ENCODE measurements around the gene IFI27L1. TPM values are rescaled to one million over a fixed set of nuclear protein-coding genes. Genes with fewer than 3 reads are reported as not detected.

Gene IFI27L1
- total and polyA plus RNA-seq, 2 donors (not counting 1 experiment from before 2014, with no cell fraction given): 6.5 to 6.7 TPM

- ChIA-PET CTCF (interaction anchor here (2.9 kb wide), 1 partner anchor 14 kb away, joined by 10 read pairs; no protein-coding TSS in a partner anchor), POLR2A (no interaction called here)
- H3K79me2 ChIP-seq (ENCODE audit: control insufficient read depth, insufficient read depth, low read length): no peaks in the 10 kb centered on the region
- H3K27me3 ChIP-seq (replicated peaks in 1 of 4; ENCODE audit: control extremely low read depth in 1 of 4, control insufficient read depth in 3 of 4, insufficient read depth in 4 of 4, low read length in 3 of 4): peaks cover 0 to 31% (median 0%) of the 10 kb centered on the region in 4 experiments
- H3K4me2 ChIP-seq (replicated peaks; ENCODE audit: low read depth, low read length, poor library complexity, severe bottlenecking): no peak overlapping the region
- peaks cover 52% of the 10 kb centered on the region for H3K27me3 Mint-ChIP-seq
- TF ChIP-seq EZH2 (IDR thresholded peaks at IDR 0.05; ENCODE audit: borderline replicate concordance, insufficient read depth, low read depth, low read length, poor library complexity, severe bottlenecking): no peak
- no peak for TF ChIP-seq CTCF (IDR thresholded peaks at IDR 0.05)
- H3K9me3 ChIP-seq (ENCODE audit: control extremely low read depth in 1 of 3, control insufficient read depth in 2 of 3, insufficient read depth in 1 of 3, low read length in 2 of 3): peaks cover 0 to 21% (median 17%) of the 10 kb centered on the region in 3 donors
- no peak overlapping the region for H3K9ac ChIP-seq (ENCODE audit: low read length)
- H3K9me3 Mint-ChIP-seq (ENCODE audit: insufficient read depth): peaks cover 13% of the 10 kb centered on the region
- WGBS (ENCODE audit: insufficient coverage): 86% methylated on average over 6 of the region's 9 CpGs
- H3K4me1 Mint-ChIP-seq: no peaks in the 10 kb centered on the region
- H3K4me3 ChIP-seq (ENCODE audit: control extremely low read depth in 1 of 5, extremely low read depth in 1 of 5, insufficient read depth in 1 of 5, low read depth in 2 of 5, low read length in 4 of 5): no peak overlapping the region
- DNase-seq (no peak), ATAC-seq (ENCODE audit: low read depth) (no peak)
- no peaks in the 10 kb centered on the region for H3K36me3 ChIP-seq (replicated peaks in 1 of 2; ENCODE audit: control extremely low read depth in 1 of 2, control insufficient read depth in 1 of 2, extremely low read depth in 1 of 2, insufficient read depth in 2 of 2, low read length in 1 of 2)
- no peak overlapping the region for H3K27ac ChIP-seq (ENCODE audit: low read length in 2 of 2)
- H3K4me1 ChIP-seq (ENCODE audit: control insufficient read depth in 2 of 2, insufficient read depth in 2 of 2, low read length in 2 of 2): no peaks in the 10 kb centered on the region
- no peaks in the 10 kb centered on the region for H4K20me1 ChIP-seq (ENCODE audit: control insufficient read depth, insufficient read depth, low read length, poor library complexity, severe bottlenecking)
- intact Hi-C loops (cut with micrococcal nuclease): no loop called here
- no peak overlapping the region for H3K27ac Mint-ChIP-seq
- H3K4me3 Mint-ChIP-seq: no peak overlapping the region
- no peak overlapping the region for H2AFZ ChIP-seq (ENCODE audit: insufficient read depth, low read depth, low read length, poor library complexity, severe bottlenecking)
Observed at GRCh38 chr14:94117856-94118255, 36.7 kb downstream of the IFI27L1 start.

DNA sequence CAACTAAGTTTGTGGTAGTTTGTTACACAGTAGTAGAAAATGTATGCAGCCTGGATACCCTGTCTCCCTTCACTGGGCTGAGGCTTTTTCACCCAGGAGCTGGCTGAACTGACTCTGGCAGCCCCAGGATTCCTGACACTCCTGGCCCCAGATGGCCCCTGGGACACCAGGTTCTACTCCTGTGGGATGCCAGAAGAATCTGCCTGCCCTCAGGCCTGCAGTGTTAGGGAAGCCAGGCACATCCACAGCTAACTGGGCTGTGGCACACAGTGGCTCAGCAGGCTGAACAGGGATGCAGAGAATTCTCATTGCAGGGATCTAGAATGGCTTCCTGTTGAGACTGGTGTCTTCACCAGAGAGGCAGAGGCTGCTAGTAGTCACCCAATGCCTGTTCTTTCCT lies 38.0 kb downstream of the IFI27L1 start:
- Histone ChIP-seq H2AFZ (ENCODE audit: insufficient read depth, low read depth, low read length, poor library complexity, severe bottlenecking) (no peak overlapping the region), H3K36me3 (replicated peaks in 1 of 2; ENCODE audit: control extremely low read depth in 1 of 2, control insufficient read depth in 1 of 2, extremely low read depth in 1 of 2, insufficient read depth in 2 of 2, low read length in 1 of 2) (no peaks in the 10 kb centered on the region), H3K4me2 (replicated peaks; ENCODE audit: low read depth, low read length, poor library complexity, severe bottlenecking) (no peak overlapping the region), H4K20me1 (ENCODE audit: control insufficient read depth, insufficient read depth, low read length, poor library complexity, severe bottlenecking) (no peaks in the 10 kb centered on the region), H3K4me3 (ENCODE audit: control extremely low read depth in 1 of 5, extremely low read depth in 1 of 5, insufficient read depth in 1 of 5, low read depth in 2 of 5, low read length in 4 of 5) (no peak overlapping the region), H3K27ac (ENCODE audit: low read length in 2 of 2) (no peak overlapping the region), H3K4me1 (ENCODE audit: control insufficient read depth in 2 of 2, insufficient read depth in 2 of 2, low read length in 2 of 2) (no peaks in the 10 kb centered on the region), H3K9me3 (ENCODE audit: control extremely low read depth in 1 of 3, control insufficient read depth in 2 of 3, insufficient read depth in 1 of 3, low read length in 2 of 3) (peaks cover 0 to 23% (median 17%) of the 10 kb centered on the region in 3 donors), H3K79me2 (ENCODE audit: control insufficient read depth, insufficient read depth, low read length) (no peaks in the 10 kb centered on the region), H3K27me3 (replicated peaks in 1 of 4; ENCODE audit: control extremely low read depth in 1 of 4, control insufficient read depth in 3 of 4, insufficient read depth in 4 of 4, low read length in 3 of 4) (peaks cover 0 to 31% (median 0%) of the 10 kb centered on the region in 4 experiments), H3K9ac (ENCODE audit: low read length) (no peak overlapping the region)
- Mint-ChIP-seq H3K4me1 (no peaks in the 10 kb centered on the region), H3K9me3 (ENCODE audit: insufficient read depth) (peaks cover 13% of the 10 kb centered on the region), H3K27me3 (peaks cover 51% of the 10 kb centered on the region), H3K27ac (no peak overlapping the region), H3K4me3 (no peak overlapping the region)
- TF ChIP-seq EZH2 (IDR thresholded peaks at IDR 0.05; ENCODE audit: borderline replicate concordance, insufficient read depth, low read depth, low read length, poor library complexity, severe bottlenecking) (no peak), CTCF (IDR thresholded peaks at IDR 0.05) (no peak)
- POLR2A ChIA-PET: no interaction called here
- CTCF ChIA-PET: interaction anchor here (2.9 kb wide), 1 partner anchor 13 kb away, joined by 10 read pairs; no protein-coding TSS in a partner anchor
- DNase-seq (no peak), ATAC-seq (ENCODE audit: low read depth) (no peak)
- intact Hi-C loops (cut with micrococcal nuclease): no loop called here

Data from B cell (primary cell).